A549 (cell line): ENCODE results near the gene PTGES. TPM values are rescaled to one million over a fixed set of nuclear protein-coding genes. Genes with fewer than 3 reads are reported as not detected.

Experiments used
- ATAC-seq, 2 experiments: fragments of 200-7000 bp in 1 of 2; fragments of >200 bp in 1 of 2; cut with Nextera tagmentation in 1 of 2; cut with Tn5 transposase in 1 of 2; 3 replicates each; pipeline versions ENCODE4 v1.8.0 to v1.9.1; 2018 to 2020; ENCODE audit warnings: mild to moderate bottlenecking in 1 of 2, moderate library complexity in 1 of 2
- CTCF ChIA-PET: fragments of 300-600 bp; sonication (Branson Sonifier 250); formaldehyde crosslinking; extraction: SDS; loops from one replicate; lab custom pipeline; 2021; ENCODE audit warnings: antibody characterized with exemption, inconsistent platforms; lab: Yijun Ruan, JAX
- POLR2A ChIA-PET: fragments of 350-600 bp; formaldehyde crosslinking; extraction: SDS; loops from one replicate; lab custom pipeline; 2021; ENCODE audit warnings: antibody characterized with exemption, inconsistent platforms; lab: Yijun Ruan, JAX
- DNase-seq, 2 experiments: peaks; one replicate each; pipeline versions ENCODE4 v3.0.0 to v3.0.0-alpha.2; 2011 to 2016; ENCODE audit warnings: low read depth in 1 of 2, low spot score in 1 of 2
- FAIRE-seq: peaks from 2 replicates; lab custom pipeline; 2011; peaks lifted over from hg19 to GRCh38; lab: Jason Lieb, UNC
- H3K27ac ChIP-seq, 2 experiments: fragments of >200 bp; sonication (Bioruptor Twin); formaldehyde crosslinking; 3 replicates each; pipeline ENCODE4 v1.5.1; 2016 to 2017
- H3K4me1 ChIP-seq: fragments of >200 bp; sonication (Bioruptor Twin); formaldehyde crosslinking; 3 replicates; pipeline ENCODE4 v1.6.1; 2016
- H3K4me2 ChIP-seq: fragments of >200 bp; sonication (Bioruptor Twin); formaldehyde crosslinking; 3 replicates; pipeline ENCODE4 v1.6.1; 2016
- H3K4me3 ChIP-seq: fragments of >200 bp; sonication (Bioruptor Twin); formaldehyde crosslinking; 3 replicates; pipeline ENCODE4 v1.5.1; 2016
- H3K9me3 ChIP-seq: fragments of >200 bp; sonication (Bioruptor Twin); formaldehyde crosslinking; 3 replicates; pipeline ENCODE4 v1.6.1; 2016
- BHLHE40 ChIP-seq: IDR thresholded peaks from 2 replicates; pipeline ENCODE4 v1.6.1; 2012; ENCODE audit warnings: low read depth, low read length, inconsistent platforms
- CBX8 ChIP-seq: fragments of 200-600 bp; sonication (generic); IDR thresholded peaks from 2 replicates; pipeline ENCODE4 v1.6.1; 2016
- CTCF ChIP-seq: fragments of >200 bp; sonication (Bioruptor Twin); formaldehyde crosslinking; IDR thresholded peaks from 3 replicates; pipeline ENCODE4 v1.5.1; 2016
- EHMT2 ChIP-seq: fragments of 200-600 bp; sonication (generic); IDR thresholded peaks from 2 replicates; pipeline ENCODE4 v1.6.1; 2016; ENCODE audit warnings: antibody characterized with exemption, low read depth, mild to moderate bottlenecking, moderate library complexity
- ELK1 ChIP-seq: fragments of 150-350 bp; IDR thresholded peaks from 2 replicates; pipeline ENCODE4 v1.6.1; 2014; ENCODE audit warnings: low read depth, mild to moderate bottlenecking, low read length
- FOSL2 ChIP-seq, 2 experiments: fragments of 450-650 bp in 1 of 2; fragments of >200 bp in 1 of 2; sonication (Bioruptor Twin) in 1 of 2; formaldehyde crosslinking; IDR thresholded peaks; 2 replicates each; pipeline versions ENCODE4 v1.5.0 to v1.6.1; 2016 to 2020; ENCODE audit warnings: mild to moderate bottlenecking in 1 of 2, moderate library complexity in 1 of 2
- HDAC2 ChIP-seq: fragments of 200-600 bp; sonication (generic); IDR thresholded peaks from 2 replicates; pipeline ENCODE4 v1.6.1; 2016
- HEYL ChIP-seq: fragments of 250-450 bp; sonication (Bioruptor Pico); IDR thresholded peaks from 2 replicates; pipeline ENCODE4 v1.8.0; 2021; ENCODE audit warnings: mild to moderate bottlenecking, moderate library complexity
- HOXB5 ChIP-seq: fragments of 250-450 bp; sonication (Bioruptor Pico); IDR thresholded peaks from 2 replicates; pipeline ENCODE4 v1.5.0; 2020; ENCODE audit warnings: mild to moderate bottlenecking, moderate library complexity
- KDM1A ChIP-seq: fragments of 200-600 bp; sonication (generic); IDR thresholded peaks from 2 replicates; pipeline ENCODE4 v1.6.1; 2016; ENCODE audit warnings: low read depth, mild to moderate bottlenecking
- MAFK ChIP-seq: fragments of 450-650 bp; IDR thresholded peaks from 2 replicates; pipeline ENCODE4 v1.6.1; 2014; ENCODE audit not compliant: partially characterized antibody
- NFE2L2 ChIP-seq: fragments of 150-350 bp; conservative IDR thresholded peaks from 2 replicates; pipeline ENCODE4 v1.6.1; 2014; ENCODE audit warnings: low read length
- POLR2A ChIP-seq: IDR thresholded peaks from 2 replicates; pipeline ENCODE4 v1.6.1; 2012; ENCODE audit warnings: mild to moderate bottlenecking, low read length
- RCOR1 ChIP-seq: fragments of 150-350 bp; IDR thresholded peaks from 2 replicates; pipeline ENCODE4 v1.6.1; 2014; ENCODE audit warnings: antibody characterized with exemption, low read length, low read depth
- RFX5 ChIP-seq: fragments of 450-650 bp; IDR thresholded peaks from 2 replicates; pipeline ENCODE4 v1.7.1; 2014; ENCODE audit warnings: antibody characterized with exemption, mild to moderate bottlenecking, moderate library complexity
- SREBF2 ChIP-seq: fragments of 450-650 bp; IDR thresholded peaks from 2 replicates; pipeline ENCODE4 v1.6.1; 2014; ENCODE audit warnings: mild to moderate bottlenecking, moderate library complexity
- TP53 ChIP-seq: fragments of 250-450 bp; sonication (Bioruptor Pico); IDR thresholded peaks from 2 replicates; pipeline ENCODE4 v1.5.0; 2021; ENCODE audit warnings: mild to moderate bottlenecking, moderate library complexity
- ZC3H11A ChIP-seq: fragments of 450-650 bp; IDR thresholded peaks from 2 replicates; pipeline ENCODE4 v1.6.1; 2014; ENCODE audit warnings: antibody characterized with exemption, mild to moderate bottlenecking
- WGBS: methylation state at CpG from one replicate; pipeline ENCODE4 v1.1.6; 2017; ENCODE audit errors: missing lambda C conversion rate; 5-methylcytosine and 5-hydroxymethylcytosine counted together
- polyA plus RNA-seq, 4 experiments: library from polyadenylated mRNA; depleted of rRNA in 3 of 4; stranded (reverse); fragments of >200 nt; fragmentation: RNase III in 1 of 4; extraction: RNeasy Plus Mini Kit Qiagen cat#74134 plus additional on column Dnase treatment in 1 of 4; gene quantifications; 2 replicates in 3 of 4; 3 replicates in 1 of 4; pipeline ENCODE4 v1.2.3, GENCODE V29; 2011 to 2017

PTGES gene
- polyA plus RNA-seq, 2 of the 4 experiments (the other 2 are of a cell fraction), result 19.1 to 58.8 TPM

GRCh38 chr9:129781981-129782380 lies 29.1 kb upstream of the PTGES start (continued):
- TF ChIP-seq HEYL (CRISPR knock-in tag), result no peak
- TF ChIP-seq HOXB5 (CRISPR knock-in tag), result no peak
- no peak for TF ChIP-seq SREBF2
- TF ChIP-seq RFX5, result no peak

GRCh38 chr9:129781131-129781530 lies 28.3 kb upstream of the PTGES start:
- 76% methylated on average over 8 of the region's 8 CpGs for WGBS
- TF ChIP-seq NFE2L2, result no peak
- TF ChIP-seq TP53, result no peak
- no peak for TF ChIP-seq MAFK
- no peak for TF ChIP-seq POLR2A
- TF ChIP-seq HDAC2, result no peak
- TF ChIP-seq KDM1A, result no peak
- TF ChIP-seq BHLHE40, result no peak
- Histone ChIP-seq H3K27ac (peak overlapping the region in 1 of 2 experiments; percentile 22; a peak in 2 of 6 replicates), H3K9me3 (no peaks in the 10 kb centered on the region), H3K4me1 (peaks cover 31% of the 10 kb centered on the region), H3K4me2 (no peak overlapping the region), H3K4me3 (no peak overlapping the region)
- FAIRE-seq (no peak), DNase-seq (no peak), ATAC-seq (no peak)
- POLR2A ChIA-PET, result interaction anchor here (0.7 kb wide), 1 partner anchor 43 kb away, joined by 7 read pairs; no protein-coding TSS in a partner anchor
- CTCF ChIA-PET, result interaction anchor here (0.6 to 26.1 kb wide), 10 partner anchors 9 to 819 kb away, joined by 3 to 1179 read pairs (median 8); partner anchors contain the start of genes ASB6 and PTGES

- ChIA-PET POLR2A (no interaction called here), CTCF (interaction anchor here (1.1 to 26.1 kb wide), 5 partner anchors 11 to 648 kb away, joined by 4 to 1179 read pairs (median 29); partner anchors contain the start of gene PTGES)
- Histone ChIP-seq H3K27ac (peak overlapping the region in 1 of 2 experiments; percentile 89; a peak in 3 of 6 replicates), H3K4me1 (peaks cover 46% of the 10 kb centered on the region), H3K9me3 (no peaks in the 10 kb centered on the region), H3K4me3 (no peak overlapping the region), H3K4me2 (no peak overlapping the region)
- ATAC-seq (no peak), FAIRE-seq (no peak), DNase-seq (no peak)
- 95% methylated on average over 7 of the region's 7 CpGs for WGBS
- TF ChIP-seq EHMT2 (no peak), RCOR1 (no peak), TP53 (no peak), ZC3H11A (no peak), CBX8 (no peak)
Observed at GRCh38 chr9:129779560-129780190, 26.8 kb upstream of the PTGES start.

GRCh38 chr9:129778469-129778868 lies 25.6 kb upstream of the PTGES start:
- TF ChIP-seq BHLHE40 (no peak), CTCF (no peak), ELK1 (no peak), FOSL2 (IDR thresholded peaks at IDR 0.05) (no peak), FOSL2 (CRISPR knock-in tag; IDR thresholded peaks at IDR 0.05) (peak; percentile 59)
- Histone ChIP-seq H3K4me3 (no peak overlapping the region), H3K9me3 (no peaks in the 10 kb centered on the region), H3K27ac (peak overlapping the region; percentile 88 to 89), H3K4me2 (no peak overlapping the region; the same call in 2 of the 3 replicates), H3K4me1 (peaks cover 58% of the 10 kb centered on the region)
- DNase-seq (no peak), ATAC-seq (no peak), FAIRE-seq (no peak)
- ChIA-PET POLR2A (interaction anchor here (0.6 to 3.5 kb wide), 5 partner anchors 16 to 139 kb away, joined by 3 to 27 read pairs (median 11); no protein-coding TSS in a partner anchor), CTCF (interaction anchor here (1.2 to 26.1 kb wide), 6 partner anchors 9 to 639 kb away, joined by 5 to 1179 read pairs (median 18); partner anchors contain the start of genes ASB6 and PTGES)
- 94% methylated on average over 3 of the region's 3 CpGs for WGBS
